Prostate gland (tissue), 2 donors: Measurements from ENCODE around the gene KCNG3.

ENCODE experiments used
- POLR2A ChIP-seq: fragments of 450-650 bp; IDR thresholded peaks from one replicate; pipeline ENCODE4 v1.6.1; 2016; ENCODE audit warnings: antibody characterized with exemption, mild to moderate bottlenecking
- TF ChIP-seq, protein P1 (sequence below), 4 experiments: fragments of 200-600 bp in 2 of 4; fragments of 450-650 bp in 2 of 4; sonication (generic) in 2 of 4; IDR thresholded peaks; 1 replicate in 3 of 4; 2 replicates in 1 of 4; pipeline ENCODE4 v1.5.1; 2016 to 2019; ENCODE audit warnings: antibody characterized with exemption in 4 of 4, mild to moderate bottlenecking in 2 of 4, moderate library complexity in 2 of 4

DNA sequence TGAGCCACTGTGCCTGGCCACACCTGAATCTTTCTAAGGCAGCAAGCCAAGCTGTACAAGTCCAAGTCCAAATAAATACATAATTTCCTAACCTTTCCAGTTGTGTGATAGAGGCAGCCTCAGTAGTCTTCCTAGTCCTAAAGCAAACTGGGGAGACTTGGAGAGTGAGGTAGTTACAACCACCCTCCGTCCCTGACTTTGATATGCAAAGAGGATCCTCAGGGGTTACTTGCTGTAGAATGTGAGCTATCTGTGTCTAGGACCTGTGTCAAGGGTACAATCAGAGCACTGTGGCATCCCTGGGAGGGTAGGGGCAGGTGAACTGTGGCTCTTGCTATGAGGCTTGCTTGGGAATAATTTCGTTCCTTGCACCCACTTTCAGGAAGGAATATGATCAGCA lies 28.3 kb upstream of the KCNG3 start:
- TF ChIP-seq, protein P1, sequence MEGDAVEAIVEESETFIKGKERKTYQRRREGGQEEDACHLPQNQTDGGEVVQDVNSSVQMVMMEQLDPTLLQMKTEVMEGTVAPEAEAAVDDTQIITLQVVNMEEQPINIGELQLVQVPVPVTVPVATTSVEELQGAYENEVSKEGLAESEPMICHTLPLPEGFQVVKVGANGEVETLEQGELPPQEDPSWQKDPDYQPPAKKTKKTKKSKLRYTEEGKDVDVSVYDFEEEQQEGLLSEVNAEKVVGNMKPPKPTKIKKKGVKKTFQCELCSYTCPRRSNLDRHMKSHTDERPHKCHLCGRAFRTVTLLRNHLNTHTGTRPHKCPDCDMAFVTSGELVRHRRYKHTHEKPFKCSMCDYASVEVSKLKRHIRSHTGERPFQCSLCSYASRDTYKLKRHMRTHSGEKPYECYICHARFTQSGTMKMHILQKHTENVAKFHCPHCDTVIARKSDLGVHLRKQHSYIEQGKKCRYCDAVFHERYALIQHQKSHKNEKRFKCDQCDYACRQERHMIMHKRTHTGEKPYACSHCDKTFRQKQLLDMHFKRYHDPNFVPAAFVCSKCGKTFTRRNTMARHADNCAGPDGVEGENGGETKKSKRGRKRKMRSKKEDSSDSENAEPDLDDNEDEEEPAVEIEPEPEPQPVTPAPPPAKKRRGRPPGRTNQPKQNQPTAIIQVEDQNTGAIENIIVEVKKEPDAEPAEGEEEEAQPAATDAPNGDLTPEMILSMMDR (IDR thresholded peaks at IDR 0.05): no peak
- TF ChIP-seq POLR2A: no peak
